Stimulated activated CD4-positive, alpha-beta T cell treated with anti-CD3 and anti-CD28 coated beads, Interleukin-4, amount 100 ng/mL, for 1 hour (primary cell): Measurements from ENCODE around the gene KCNT2.

Source experiments
- DNase-seq: peaks from one replicate; pipeline ENCODE4 v3.0.0-alpha.2; 2020

Gene KCNT2

GRCh38 chr1:196444634-196445033 lies 163.6 kb downstream of the KCNT2 start:
- no peak for DNase-seq

GRCh38 chr1:196442366-196442765 lies 165.9 kb downstream of the KCNT2 start:
- DNase-seq, result no peak

GRCh38 chr1:196440711-196441110 lies 167.5 kb downstream of the KCNT2 start:
- DNase-seq, result no peak

GRCh38 chr1:196438329-196438728 lies 169.9 kb downstream of the KCNT2 start:
- DNase-seq, result no peak

- DNase-seq, result no peak
Observed at GRCh38 chr1:196437671-196438070, 170.6 kb downstream of the KCNT2 start.

- no peak for DNase-seq
Observed at GRCh38 chr1:196433000-196433399, 175.2 kb downstream of the KCNT2 start.

- DNase-seq, result no peak
Observed at GRCh38 chr1:196427976-196428734, 180.1 kb downstream of the KCNT2 start.

- no peak for DNase-seq
Observed at GRCh38 chr1:196425513-196425912, 182.7 kb downstream of the KCNT2 start.

- no peak for DNase-seq
Observed at GRCh38 chr1:196423612-196424011, 184.6 kb downstream of the KCNT2 start.

- DNase-seq, result no peak
Observed at GRCh38 chr1:196418772-196419171, 189.5 kb downstream of the KCNT2 start.

GRCh38 chr1:196415978-196416377 lies 192.3 kb downstream of the KCNT2 start:
- DNase-seq, result no peak

- DNase-seq, result no peak
Observed at GRCh38 chr1:196412326-196412725, 195.9 kb downstream of the KCNT2 start.

- no peak for DNase-seq
Observed at GRCh38 chr1:196410768-196411167, 197.5 kb downstream of the KCNT2 start.

- no peak for DNase-seq
Observed at GRCh38 chr1:196409586-196409985, 198.7 kb downstream of the KCNT2 start.

- DNase-seq, result no peak
Observed at GRCh38 chr1:196407358-196408051, 200.7 kb downstream of the KCNT2 start.

GRCh38 chr1:196405839-196406238 lies 202.4 kb downstream of the KCNT2 start:
- no peak for DNase-seq

- DNase-seq, result no peak
Observed at GRCh38 chr1:196403803-196404690, 204.2 kb downstream of the KCNT2 start.

GRCh38 chr1:196401891-196402290 lies 206.3 kb downstream of the KCNT2 start:
- no peak for DNase-seq

GRCh38 chr1:196401452-196401833 lies 206.8 kb downstream of the KCNT2 start:
- DNase-seq, result no peak

GRCh38 chr1:196400478-196401451 lies 207.5 kb downstream of the KCNT2 start:
- no peak for DNase-seq

GRCh38 chr1:196399713-196400112 lies 208.5 kb downstream of the KCNT2 start:
- no peak for DNase-seq

- DNase-seq, result no peak
Observed at GRCh38 chr1:196393742-196394141, 214.5 kb downstream of the KCNT2 start.
